ENCODE measurements around the gene MTMR12. TPM values are rescaled to one million over a fixed set of nuclear protein-coding genes. Genes with fewer than 3 reads are reported as not detected.

The MTMR12 gene
- total RNA-seq, 4 donors from 2014 or later: 35.8 to 40.0 (median 38.1) TPM

DNA sequence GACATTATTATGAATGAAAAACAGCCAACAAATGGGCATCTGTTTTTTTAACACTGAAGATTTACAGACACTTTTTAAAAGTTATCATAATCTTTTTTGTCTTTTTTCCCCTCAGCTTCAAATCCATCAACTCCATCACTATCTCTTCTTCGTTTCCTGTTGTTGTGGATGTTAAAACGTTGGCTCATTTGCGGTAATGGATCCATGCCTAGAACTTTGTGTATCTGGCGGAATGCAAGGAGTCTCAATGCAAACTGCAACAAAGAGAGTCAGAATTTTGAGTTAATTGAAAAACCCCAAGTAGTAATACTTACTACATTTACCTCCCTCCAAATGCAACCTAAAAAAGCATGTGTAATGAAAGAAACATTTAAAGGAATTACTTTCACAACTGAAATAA, 42.9 kb upstream of the MTMR12 start:
- H3K27me3 ChIP-seq: no peaks in the 10 kb centered on the region
- TF ChIP-seq POLR2A (IDR thresholded peaks at IDR 0.05) (no peak), EP300 (IDR thresholded peaks at IDR 0.05) (no peak)
- TF ChIP-seq, protein P1, sequence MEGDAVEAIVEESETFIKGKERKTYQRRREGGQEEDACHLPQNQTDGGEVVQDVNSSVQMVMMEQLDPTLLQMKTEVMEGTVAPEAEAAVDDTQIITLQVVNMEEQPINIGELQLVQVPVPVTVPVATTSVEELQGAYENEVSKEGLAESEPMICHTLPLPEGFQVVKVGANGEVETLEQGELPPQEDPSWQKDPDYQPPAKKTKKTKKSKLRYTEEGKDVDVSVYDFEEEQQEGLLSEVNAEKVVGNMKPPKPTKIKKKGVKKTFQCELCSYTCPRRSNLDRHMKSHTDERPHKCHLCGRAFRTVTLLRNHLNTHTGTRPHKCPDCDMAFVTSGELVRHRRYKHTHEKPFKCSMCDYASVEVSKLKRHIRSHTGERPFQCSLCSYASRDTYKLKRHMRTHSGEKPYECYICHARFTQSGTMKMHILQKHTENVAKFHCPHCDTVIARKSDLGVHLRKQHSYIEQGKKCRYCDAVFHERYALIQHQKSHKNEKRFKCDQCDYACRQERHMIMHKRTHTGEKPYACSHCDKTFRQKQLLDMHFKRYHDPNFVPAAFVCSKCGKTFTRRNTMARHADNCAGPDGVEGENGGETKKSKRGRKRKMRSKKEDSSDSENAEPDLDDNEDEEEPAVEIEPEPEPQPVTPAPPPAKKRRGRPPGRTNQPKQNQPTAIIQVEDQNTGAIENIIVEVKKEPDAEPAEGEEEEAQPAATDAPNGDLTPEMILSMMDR (IDR thresholded peaks at IDR 0.05): no peak
- no peaks in the 10 kb centered on the region for H3K4me1 ChIP-seq
- H3K27ac ChIP-seq: no peak overlapping the region
- no peak for DNase-seq (ENCODE audit: low spot score in 2 of 2)
- peaks cover 0 to 70% (median 6%) of the 10 kb centered on the region in 3 donors for H3K36me3 ChIP-seq
- 65 to 75% methylated on average over 4 of the region's 4 CpGs for WGBS, 2 donors
- no peak overlapping the region for H3K4me3 ChIP-seq
- H3K9me3 ChIP-seq: no peaks in the 10 kb centered on the region

DNA sequence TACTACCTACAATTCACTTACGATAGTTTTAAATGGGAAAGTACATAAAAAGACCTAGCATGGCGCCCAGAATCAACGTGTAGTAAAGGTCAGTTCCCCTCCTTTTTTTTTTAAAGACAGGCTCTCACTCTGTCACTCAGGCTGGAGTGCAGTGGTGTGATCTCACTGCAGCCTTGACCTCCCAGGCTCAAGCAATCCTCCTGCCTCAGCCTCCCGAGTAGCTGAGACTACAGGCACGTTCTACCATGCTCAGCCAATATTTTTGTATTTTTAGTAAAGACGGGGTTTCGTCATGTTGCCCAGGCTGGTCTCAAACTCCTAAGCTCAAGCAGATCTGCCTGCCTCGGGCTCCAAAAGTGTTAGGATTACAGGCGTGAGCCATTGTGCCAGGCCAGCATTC, 40.7 kb upstream of the MTMR12 start:
- 91 to 92% methylated on average over 9 of the region's 9 CpGs for WGBS, 2 donors
- TF ChIP-seq, protein P1 (IDR thresholded peaks at IDR 0.05): no peak
- TF ChIP-seq EP300 (IDR thresholded peaks at IDR 0.05) (no peak), POLR2A (IDR thresholded peaks at IDR 0.05) (no peak)
- Histone ChIP-seq H3K9me3 (no peaks in the 10 kb centered on the region), H3K27me3 (no peaks in the 10 kb centered on the region), H3K27ac (no peak overlapping the region), H3K4me1 (no peaks in the 10 kb centered on the region), H3K36me3 (peaks cover 0 to 48% (median 6%) of the 10 kb centered on the region in 3 donors), H3K4me3 (no peak overlapping the region)
- no peak for DNase-seq (ENCODE audit: low spot score in 2 of 2)

DNA sequence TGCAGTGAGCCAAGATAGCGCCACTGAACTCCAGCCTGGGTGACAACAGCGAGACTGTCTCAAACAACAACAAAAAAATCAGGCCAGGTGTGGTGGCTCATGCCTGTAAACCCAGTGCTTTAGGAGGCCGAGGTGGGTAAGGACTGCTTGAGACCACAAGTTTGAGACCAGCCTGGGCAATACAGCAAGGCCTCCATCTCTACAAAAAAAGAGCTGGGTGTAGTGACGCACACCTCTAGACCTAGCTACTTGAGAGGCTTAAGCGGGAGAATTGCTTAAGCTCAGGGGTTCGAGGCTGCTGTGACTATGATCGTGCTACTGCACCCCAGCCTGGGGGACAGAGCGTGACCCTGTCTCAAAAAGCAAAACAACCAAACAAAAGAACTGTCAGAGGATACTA, 39.9 kb upstream of the MTMR12 start:
- DNase-seq (ENCODE audit: low spot score in 2 of 2): no peak
- Histone ChIP-seq H3K27ac (no peak overlapping the region), H3K4me1 (no peaks in the 10 kb centered on the region), H3K36me3 (peaks cover 0 to 41% (median 6%) of the 10 kb centered on the region in 3 donors), H3K9me3 (no peaks in the 10 kb centered on the region), H3K27me3 (no peaks in the 10 kb centered on the region), H3K4me3 (no peak overlapping the region)
- TF ChIP-seq, protein P1 (IDR thresholded peaks at IDR 0.05): no peak
- no peak for TF ChIP-seq EP300 (IDR thresholded peaks at IDR 0.05)
- TF ChIP-seq POLR2A (IDR thresholded peaks at IDR 0.05): no peak
- WGBS, 2 donors: 80 to 81% methylated on average over 8 of the region's 8 CpGs

DNA sequence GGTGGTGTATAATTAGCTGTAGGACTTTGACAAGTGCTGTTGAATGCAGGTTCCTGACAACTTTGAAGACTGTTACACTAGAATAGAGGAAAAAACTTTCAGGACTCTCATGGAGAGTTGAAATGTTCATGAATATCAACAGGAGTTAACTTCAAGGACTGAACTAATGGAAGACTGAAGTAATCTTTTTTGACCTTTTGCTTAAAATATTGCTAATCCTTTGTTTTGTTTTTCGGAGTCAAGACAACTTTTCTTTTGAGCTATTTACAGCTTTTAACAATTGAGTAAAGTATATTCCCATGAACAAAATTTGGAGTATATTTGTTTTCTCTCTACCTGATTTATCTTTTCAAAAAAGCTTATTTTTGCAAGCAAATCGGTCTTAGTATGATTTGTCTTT, 34.1 kb upstream of the MTMR12 start:
- Histone ChIP-seq H3K36me3 (no peaks in the 10 kb centered on the region), H3K27me3 (no peaks in the 10 kb centered on the region), H3K9me3 (no peaks in the 10 kb centered on the region), H3K4me3 (no peak overlapping the region), H3K27ac (no peak overlapping the region), H3K4me1 (peaks cover 0 to 5% (median 0%) of the 10 kb centered on the region in 4 donors)
- no peak for DNase-seq (ENCODE audit: low spot score in 2 of 2)
- TF ChIP-seq, protein P1 (IDR thresholded peaks at IDR 0.05): no peak
- TF ChIP-seq EP300 (IDR thresholded peaks at IDR 0.05): no peak
- no peak for TF ChIP-seq POLR2A (IDR thresholded peaks at IDR 0.05)
- WGBS, 2 donors: 96 to 98% methylated on average over 2 of the region's 2 CpGs

DNA sequence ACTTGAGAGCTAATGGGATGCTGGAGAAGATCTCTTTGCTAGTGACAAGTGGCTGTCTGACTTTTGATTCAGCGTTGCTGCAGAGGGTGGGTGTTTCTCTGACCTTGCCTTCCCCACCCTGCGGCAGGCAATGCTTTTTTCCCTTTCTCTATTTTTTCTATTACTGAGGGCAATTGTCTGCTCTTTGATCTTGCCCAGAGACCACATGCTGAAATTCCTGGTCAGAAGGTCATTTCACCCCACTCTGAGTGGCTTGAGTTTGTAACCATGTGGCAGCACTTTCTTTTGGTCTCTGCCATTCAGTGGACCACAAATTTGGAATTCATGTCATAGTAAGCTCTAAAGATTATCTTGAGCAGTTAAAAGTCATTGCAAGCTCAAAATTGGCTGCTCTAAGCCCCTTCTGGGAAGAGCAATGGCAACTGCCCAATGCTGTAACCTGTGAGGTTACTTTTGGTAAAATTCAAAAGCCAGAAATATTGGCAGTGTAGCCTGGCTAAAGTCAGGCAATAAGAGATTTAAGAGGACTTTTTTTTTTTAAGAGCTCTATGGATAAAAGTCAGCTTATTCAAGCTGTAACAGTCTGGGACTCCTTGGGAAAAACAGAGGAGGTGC, 30.4 kb upstream of the MTMR12 start:
- TF ChIP-seq POLR2A (IDR thresholded peaks at IDR 0.05) (no peak), EP300 (IDR thresholded peaks at IDR 0.05) (no peak)
- TF ChIP-seq, protein P1 (IDR thresholded peaks at IDR 0.05): no peak
- Histone ChIP-seq H3K9me3 (peaks cover 0 to 21% (median 2%) of the 10 kb centered on the region in 4 donors), H3K36me3 (no peaks in the 10 kb centered on the region), H3K4me1 (peaks cover 0 to 5% (median 0%) of the 10 kb centered on the region in 4 donors), H3K27ac (no peak overlapping the region), H3K4me3 (no peak overlapping the region), H3K27me3 (no peaks in the 10 kb centered on the region)
- no peak for DNase-seq (ENCODE audit: low spot score in 2 of 2)
- WGBS, 2 donors: 66 to 70% methylated on average over 2 of the region's 2 CpGs
